A673 (cell line): ENCODE measurements around the gene RHOBTB3. TPM values are rescaled to one million over a fixed set of nuclear protein-coding genes. Genes with fewer than 3 reads are reported as not detected.

Experiments
- Bru-seq: library from RNA; stranded (reverse); fragments of 400-500 nt; gene quantifications from one replicate; lab custom pipeline; 2021; lab: Mats Ljungman, UMichigan
- BruChase-seq, 2 experiments: library from RNA; stranded (reverse); fragments of 400-500 nt; gene quantifications; one replicate each; lab custom pipeline; 2021; lab: Mats Ljungman, UMichigan
- BruUV-seq: library from RNA; stranded (reverse); fragments of 400-500 nt; replicated peaks from 2 replicates; lab custom pipeline; 2021; lab: Mats Ljungman, UMichigan
- CTCF ChIA-PET: fragments of 300-600 bp; sonication (Branson Sonifier 250); formaldehyde crosslinking; loops from one replicate; lab custom pipeline; 2022; ENCODE audit warnings: antibody characterized with exemption; lab: Charles Lee
- POLR2A ChIA-PET: fragments of 300-600 bp; sonication (Branson Sonifier 250); formaldehyde crosslinking; loops from one replicate; lab custom pipeline; 2022; ENCODE audit warnings: antibody characterized with exemption; ENCODE audit not compliant: low non-redundant PET; lab: Charles Lee
- DNase-seq: peaks from one replicate; pipeline ENCODE4 v3.0.0-alpha.2; 2015; ENCODE audit warnings: low spot score
- H3K27ac ChIP-seq: fragments of 200-600 bp; sonication (generic); 2 replicates; pipeline ENCODE4 v1.5.1; 2016; ENCODE audit warnings: mixed run types, low read depth, mild to moderate bottlenecking, mixed read lengths, antibody characterized with exemption, low read length; ENCODE audit not compliant: poor library complexity, severe bottlenecking
- H3K27me3 ChIP-seq: fragments of 200-600 bp; sonication (generic); replicated peaks from 2 replicates; pipeline ENCODE4 v1.6.1; 2017; ENCODE audit warnings: mixed run types, low read depth, mild to moderate bottlenecking, mixed read lengths, antibody characterized with exemption, low read length; ENCODE audit not compliant: insufficient read depth, poor library complexity
- H3K36me3 ChIP-seq: fragments of 200-600 bp; sonication (generic); 2 replicates; pipeline ENCODE4 v1.6.1; 2016; ENCODE audit warnings: mixed run types, mild to moderate bottlenecking, mixed read lengths, antibody characterized with exemption, low read length; ENCODE audit not compliant: insufficient read depth, poor library complexity, severe bottlenecking
- H3K4me1 ChIP-seq: fragments of 200-600 bp; sonication (generic); 2 replicates; pipeline ENCODE4 v1.6.1; 2017; ENCODE audit warnings: mixed run types, mild to moderate bottlenecking, mixed read lengths, antibody characterized with exemption, low read length; ENCODE audit not compliant: insufficient read depth, poor library complexity, severe bottlenecking
- H3K4me3 ChIP-seq: fragments of 200-600 bp; sonication (generic); 2 replicates; pipeline ENCODE4 v1.5.1; 2016; ENCODE audit warnings: low read depth, mixed run types, mild to moderate bottlenecking, mixed read lengths, low read length; ENCODE audit not compliant: poor library complexity, severe bottlenecking
- H3K9me3 ChIP-seq: fragments of 200-600 bp; sonication (generic); 2 replicates; pipeline ENCODE4 v1.6.1; 2016; ENCODE audit warnings: mixed run types, low read depth, mild to moderate bottlenecking, mixed read lengths, antibody characterized with exemption, low read length; ENCODE audit not compliant: poor library complexity, severe bottlenecking
- CTCF ChIP-seq: fragments of 300-800, 200-600 bp; sonication (generic); conservative IDR thresholded peaks from 2 replicates; pipeline ENCODE4 v1.5.1; 2017; ENCODE audit warnings: low read depth, mild to moderate bottlenecking, antibody characterized with exemption, low read length, moderate library complexity, mixed read lengths
- EZH2 ChIP-seq: fragments of 200-600 bp; sonication (generic); IDR thresholded peaks from 2 replicates; pipeline ENCODE4 v1.6.1; 2017; ENCODE audit warnings: borderline replicate concordance, low read depth, mild to moderate bottlenecking, mixed read lengths, antibody characterized with exemption, low read length; ENCODE audit not compliant: poor library complexity, severe bottlenecking
- intact Hi-C: fragments of 100-400 bp; cut with micrococcal nuclease; formaldehyde crosslinking; loops from one replicate; pipeline ENCODE4 v1.10.0; 2022; ENCODE audit not compliant: unreplicated experiment
- long read RNA-seq: library from polyadenylated mRNA; stranded (forward); transcript quantifications from one replicate; pipeline ENCODE4 v2.0.0, GENCODE V29; 2022
- total RNA-seq: library from RNA; stranded (reverse); gene quantifications from 2 replicates; pipeline ENCODE4 v1.2.3, GENCODE V29; 2021

Gene RHOBTB3
- 29.6 and 40.5 TPM in 2 replicates for total RNA-seq
- Bru-seq, nascent RNA = percentile 76 among the genes with signal in this experiment
- BruChase-seq, experiment 1, labeled RNA remaining after a 2-hour chase = percentile 80 among the genes with signal in this experiment
- percentile 82 among the genes with signal in this experiment for BruChase-seq, experiment 2, labeled RNA remaining after a 6-hour chase
- long read RNA-seq, full-length matches to known transcripts = 26 of 72 reads
- long read RNA-seq, partial matches to known transcripts = 14 of 72 reads
- long read RNA-seq, other reads (novel, unspliced or antisense) = 32 of 72 reads

GRCh38 chr5:95730730-95731570, at the start of gene RHOBTB3:
Gene RHOBTB3 (plus strand): TSS chr5:95731336. CDS start chr5:95731683, 347 bp downstream.
- Histone ChIP-seq H3K27me3 (no peaks in the 10 kb centered on the region), H3K27ac (peak within 1 kb of the TSS; percentile 82), H3K4me1 (peaks cover 7% of the 10 kb centered on the region), H3K36me3 (no peaks in the 10 kb centered on the region), H3K9me3 (no peaks in the 10 kb centered on the region), H3K4me3 (peak within 1 kb of the TSS; percentile 81)
- peak; percentile 81 for DNase-seq
- ChIA-PET POLR2A (no interaction called here), CTCF (no interaction called here)
- intact Hi-C loops = loop anchor here (5.0 kb wide), 1 partner anchor 84 kb away; the partner anchor contains the start of gene RFESD
- TF ChIP-seq EZH2 (no peak), CTCF (no peak)
- no TSS peak for BruUV-seq

DNA sequence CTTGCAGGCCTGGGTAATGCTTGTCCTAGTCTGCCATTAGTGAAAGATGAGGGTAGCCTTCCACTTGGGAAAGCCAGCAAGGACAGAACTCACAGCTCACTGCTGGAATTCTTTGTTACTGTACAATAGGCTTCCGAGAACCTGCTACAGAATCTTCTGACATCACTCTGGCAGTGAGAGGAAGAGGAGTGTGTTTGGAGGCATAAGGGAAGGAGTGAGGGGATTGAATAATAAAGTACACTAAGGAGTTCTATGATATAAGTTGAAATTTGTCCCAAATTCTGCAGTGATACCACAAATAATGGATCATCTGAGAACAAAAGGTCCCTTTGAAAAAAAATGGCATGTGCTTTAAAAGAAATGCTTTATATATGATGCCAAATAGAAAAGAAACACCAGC, 48.2 kb upstream of the RHOBTB3 start, which contains the start of gene SPATA9:
SPATA9 (minus strand) TSS at position 101 of the 400 bp plus-strand sequence. CDS start 137 bp downstream, outside the sequence.
- no peak for DNase-seq
- intact Hi-C loops = no loop called here
- Histone ChIP-seq H3K27ac (no peak within 1 kb of the TSS), H3K27me3 (no peaks in the 10 kb centered on the region), H3K4me1 (no peaks in the 10 kb centered on the region), H3K4me3 (no peak within 1 kb of the TSS), H3K36me3 (no peaks in the 10 kb centered on the region), H3K9me3 (no peaks in the 10 kb centered on the region)
- CTCF ChIA-PET = no interaction called here
- TF ChIP-seq CTCF = no peak
- POLR2A ChIA-PET = no interaction called here
- BruUV-seq = no TSS peak

DNA sequence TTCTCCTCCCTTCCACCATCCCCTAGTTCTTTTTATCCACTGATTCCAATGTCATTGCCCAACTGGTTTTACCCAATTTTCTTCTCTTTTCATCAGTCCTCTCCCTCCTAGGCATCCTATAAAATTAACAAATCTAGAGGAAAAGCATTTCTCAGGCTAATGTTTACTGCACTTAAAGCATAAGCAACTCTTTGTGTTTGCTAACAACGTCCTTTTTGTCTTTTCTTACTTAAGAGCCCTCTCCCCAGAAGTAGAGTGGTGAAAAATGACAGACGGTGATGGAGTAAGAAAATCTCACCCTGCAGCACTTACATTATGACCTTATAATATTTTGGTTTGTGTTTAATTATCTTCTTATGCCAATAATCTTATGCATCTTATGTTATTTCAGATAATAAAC, 46.8 kb upstream of the RHOBTB3 start:
- DNase-seq = no peak
- Histone ChIP-seq H3K4me1 (no peaks in the 10 kb centered on the region), H3K4me3 (no peak overlapping the region), H3K27me3 (no peaks in the 10 kb centered on the region), H3K27ac (no peak overlapping the region), H3K36me3 (no peaks in the 10 kb centered on the region), H3K9me3 (no peaks in the 10 kb centered on the region)
- BruUV-seq = no TSS peak
- TF ChIP-seq EZH2 (no peak), CTCF (no peak)
- ChIA-PET POLR2A (no interaction called here), CTCF (no interaction called here)
- intact Hi-C loops = no loop called here
